Measurements from ENCODE around the gene MCC.

DNA sequence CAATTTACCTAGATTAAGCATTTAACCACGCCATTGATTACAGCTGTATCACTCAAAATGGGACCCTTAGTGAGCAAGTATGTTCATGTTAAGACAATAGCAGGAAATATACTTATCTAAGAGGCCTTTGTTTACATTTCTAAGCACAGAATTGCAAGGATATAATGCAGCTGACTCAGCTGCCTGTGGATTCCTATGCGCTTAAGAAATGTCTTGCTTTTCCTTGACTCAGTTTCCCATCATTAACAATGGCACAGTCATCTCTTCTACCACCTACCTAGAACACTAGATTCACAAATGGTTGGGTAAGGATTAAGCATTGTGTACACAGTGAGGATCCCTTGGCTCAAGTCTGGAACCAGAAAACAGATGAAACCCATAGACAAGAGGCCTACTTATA lies 217.2 kb downstream of the MCC start:
- TF ChIP-seq CBX2 (IDR thresholded peaks at IDR 0.05; ENCODE audit: borderline replicate concordance, low read depth) (no peak), POLR2A (IDR thresholded peaks at IDR 0.05; ENCODE audit: low read length) (no peak), ESRRA (IDR thresholded peaks at IDR 0.05; ENCODE audit: borderline replicate concordance, low read length) (no peak), JUN (IDR thresholded peaks at IDR 0.05) (no peak), POLR2AphosphoS2 (conservative IDR thresholded peaks at IDR 0.05; ENCODE audit: low read length) (no peak), TP53 (CRISPR knock-in tag; IDR thresholded peaks at IDR 0.05) (no peak)
- TF ChIP-seq, protein P1, sequence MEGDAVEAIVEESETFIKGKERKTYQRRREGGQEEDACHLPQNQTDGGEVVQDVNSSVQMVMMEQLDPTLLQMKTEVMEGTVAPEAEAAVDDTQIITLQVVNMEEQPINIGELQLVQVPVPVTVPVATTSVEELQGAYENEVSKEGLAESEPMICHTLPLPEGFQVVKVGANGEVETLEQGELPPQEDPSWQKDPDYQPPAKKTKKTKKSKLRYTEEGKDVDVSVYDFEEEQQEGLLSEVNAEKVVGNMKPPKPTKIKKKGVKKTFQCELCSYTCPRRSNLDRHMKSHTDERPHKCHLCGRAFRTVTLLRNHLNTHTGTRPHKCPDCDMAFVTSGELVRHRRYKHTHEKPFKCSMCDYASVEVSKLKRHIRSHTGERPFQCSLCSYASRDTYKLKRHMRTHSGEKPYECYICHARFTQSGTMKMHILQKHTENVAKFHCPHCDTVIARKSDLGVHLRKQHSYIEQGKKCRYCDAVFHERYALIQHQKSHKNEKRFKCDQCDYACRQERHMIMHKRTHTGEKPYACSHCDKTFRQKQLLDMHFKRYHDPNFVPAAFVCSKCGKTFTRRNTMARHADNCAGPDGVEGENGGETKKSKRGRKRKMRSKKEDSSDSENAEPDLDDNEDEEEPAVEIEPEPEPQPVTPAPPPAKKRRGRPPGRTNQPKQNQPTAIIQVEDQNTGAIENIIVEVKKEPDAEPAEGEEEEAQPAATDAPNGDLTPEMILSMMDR (IDR thresholded peaks at IDR 0.05), result no peak
- TF ChIP-seq, protein P2, sequence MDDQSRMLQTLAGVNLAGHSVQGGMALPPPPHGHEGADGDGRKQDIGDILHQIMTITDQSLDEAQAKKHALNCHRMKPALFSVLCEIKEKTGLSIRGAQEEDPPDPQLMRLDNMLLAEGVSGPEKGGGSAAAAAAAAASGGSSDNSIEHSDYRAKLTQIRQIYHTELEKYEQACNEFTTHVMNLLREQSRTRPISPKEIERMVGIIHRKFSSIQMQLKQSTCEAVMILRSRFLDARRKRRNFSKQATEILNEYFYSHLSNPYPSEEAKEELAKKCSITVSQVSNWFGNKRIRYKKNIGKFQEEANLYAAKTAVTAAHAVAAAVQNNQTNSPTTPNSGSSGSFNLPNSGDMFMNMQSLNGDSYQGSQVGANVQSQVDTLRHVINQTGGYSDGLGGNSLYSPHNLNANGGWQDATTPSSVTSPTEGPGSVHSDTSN (IDR thresholded peaks at IDR 0.05), result no peak

All from A549 (cell line).